OCI-LY3 (cell line): ENCODE measurements around the gene RELT.

Experiments used
- CTCF ChIP-seq: fragments of 200-600, 300-600 bp; sonication (generic); IDR thresholded peaks from 2 replicates; pipeline ENCODE4 v1.5.1; 2014; ENCODE audit warnings: antibody characterized with exemption, low read length, low read depth
- EZH2phosphoT487 ChIP-seq: fragments of 200-600 bp; shearing (Covaris generic); IDR thresholded peaks from 2 replicates; pipeline ENCODE4 v1.6.1; 2018; ENCODE audit warnings: antibody characterized with exemption, mixed run types, low read depth

- TF ChIP-seq CTCF (no peak), EZH2phosphoT487 (no peak)
These were observed 44.9 kb upstream of the RELT start for GRCh38 chr11:73331138-73331916.
